NCI-H146 treated with DMSO at 0.1 percent for 48 hours (cell line): ENCODE measurements around the gene APOL6.

Experiments
- DNase-seq: peaks from one replicate; lab custom pipeline; 2025; ENCODE audit not compliant: unreplicated experiment; lab: John Stamatoyannopoulos, UW

Gene APOL6

GRCh38 chr22:35648066-35649025 is at the start of gene APOL6:
Gene APOL6, plus strand, starts transcription at chr22:35648446. Its CDS starts 7,980 bp downstream, at chr22:35656426.
- no peak for DNase-seq

GRCh38 chr22:35599364-35599763 is 48.9 kb upstream of the APOL6 start:
- no peak for DNase-seq

- DNase-seq = no peak
Observed at GRCh38 chr22:35600476-35600875, 47.8 kb upstream of the APOL6 start.

- DNase-seq = no peak
Observed at GRCh38 chr22:35601013-35601580, 47.1 kb upstream of the APOL6 start.

- no peak for DNase-seq
Observed at GRCh38 chr22:35601743-35602615, 46.3 kb upstream of the APOL6 start.

- DNase-seq = no peak
Observed at GRCh38 chr22:35604621-35605368, 43.5 kb upstream of the APOL6 start.

- DNase-seq = no peak
Observed at GRCh38 chr22:35605369-35605680, 42.9 kb upstream of the APOL6 start.

- DNase-seq = no peak
Observed at GRCh38 chr22:35605851-35606481, 42.3 kb upstream of the APOL6 start.

- no peak for DNase-seq
Observed at GRCh38 chr22:35606916-35607315, 41.3 kb upstream of the APOL6 start.

- DNase-seq = no peak
Observed at GRCh38 chr22:35608088-35608487, 40.2 kb upstream of the APOL6 start.

GRCh38 chr22:35609261-35609660 is 39.0 kb upstream of the APOL6 start:
- DNase-seq = no peak

- no peak for DNase-seq
Observed at GRCh38 chr22:35609761-35610160, 38.5 kb upstream of the APOL6 start.

- DNase-seq = no peak
Observed at GRCh38 chr22:35610741-35611140, 37.5 kb upstream of the APOL6 start.

- DNase-seq = no peak
Observed at GRCh38 chr22:35611200-35611890, 36.9 kb upstream of the APOL6 start.

- DNase-seq = no peak
Observed at GRCh38 chr22:35611891-35612576, 36.2 kb upstream of the APOL6 start.

- no peak for DNase-seq
Observed at GRCh38 chr22:35612903-35613302, 35.3 kb upstream of the APOL6 start.

GRCh38 chr22:35614404-35614803 is 33.8 kb upstream of the APOL6 start:
- DNase-seq = no peak

- no peak for DNase-seq
Observed at GRCh38 chr22:35615156-35615555, 33.1 kb upstream of the APOL6 start.

- DNase-seq = no peak
Observed at GRCh38 chr22:35616043-35616442, 32.2 kb upstream of the APOL6 start.
